ENCODE results near the gene TTC3. TPM values are rescaled to one million over a fixed set of nuclear protein-coding genes. Genes with fewer than 3 reads are reported as not detected.
"Not testable (repeated sequence)": the region's sequence is repeated elsewhere in the genome, so short reads cannot be mapped to it uniquely, and the experiment has no call there.

TTC3 gene
- total RNA-seq (2014; rRNA removed; shearing (Covaris generic)) = 67.4 and 71.9 TPM in 2 replicates

GRCh38 chr21:37072988-37073416, at the start of gene TTC3, which contains the start of gene PIGP:
TSS of gene TTC3 (plus strand) at chr21:37073254. CDS start at chr21:37087258, 14,004 bp downstream.
TSS of gene PIGP (minus strand) at chr21:37073071. CDS start at chr21:37072515, 556 bp downstream.
- peak; percentile 93 for DNase-seq (ENCODE audit: low spot score)

GRCh38 chr21:37026499-37026898, 46.6 kb upstream of the TTC3 start:
- no peak for DNase-seq (ENCODE audit: low spot score)

- no peak for DNase-seq (ENCODE audit: low spot score)
Measured at GRCh38 chr21:37028570-37028969, 44.5 kb upstream of the TTC3 start.

GRCh38 chr21:37030864-37031263, 42.2 kb upstream of the TTC3 start:
- no peak for DNase-seq (ENCODE audit: low spot score)

GRCh38 chr21:37032293-37032692, 40.8 kb upstream of the TTC3 start:
- DNase-seq (ENCODE audit: low spot score) = no peak

GRCh38 chr21:37032877-37033471, 40.1 kb upstream of the TTC3 start:
- no peak for DNase-seq (ENCODE audit: low spot score)

GRCh38 chr21:37034394-37034793, 38.7 kb upstream of the TTC3 start:
- DNase-seq (ENCODE audit: low spot score) = not testable (repeated sequence)

GRCh38 chr21:37036177-37036576, 36.9 kb upstream of the TTC3 start:
- no peak for DNase-seq (ENCODE audit: low spot score)

- no peak for DNase-seq (ENCODE audit: low spot score)
Measured at GRCh38 chr21:37039411-37040075, 33.5 kb upstream of the TTC3 start.

- no peak for DNase-seq (ENCODE audit: low spot score)
Measured at GRCh38 chr21:37040212-37040611, 32.8 kb upstream of the TTC3 start.

GRCh38 chr21:37041706-37042271, 31.3 kb upstream of the TTC3 start:
- no peak for DNase-seq (ENCODE audit: low spot score)

- DNase-seq (ENCODE audit: low spot score) = no peak
Measured at GRCh38 chr21:37043818-37044217, 29.2 kb upstream of the TTC3 start.

- DNase-seq (ENCODE audit: low spot score) = no peak
Measured at GRCh38 chr21:37044643-37045042, 28.4 kb upstream of the TTC3 start.

- no peak for DNase-seq (ENCODE audit: low spot score)
Measured at GRCh38 chr21:37045149-37045548, 27.9 kb upstream of the TTC3 start.

GRCh38 chr21:37045556-37045955, 27.5 kb upstream of the TTC3 start:
- DNase-seq (ENCODE audit: low spot score) = no peak

- no peak for DNase-seq (ENCODE audit: low spot score)
Measured at GRCh38 chr21:37047079-37047478, 26.0 kb upstream of the TTC3 start.

GRCh38 chr21:37049741-37050140, 23.3 kb upstream of the TTC3 start:
- DNase-seq (ENCODE audit: low spot score) = not testable (repeated sequence)

- no peak for DNase-seq (ENCODE audit: low spot score)
Measured at GRCh38 chr21:37055271-37055855, 17.7 kb upstream of the TTC3 start.

- DNase-seq (ENCODE audit: low spot score) = no peak
Measured at GRCh38 chr21:37057614-37058013, 15.4 kb upstream of the TTC3 start.

GRCh38 chr21:37058261-37058660, 14.8 kb upstream of the TTC3 start:
- DNase-seq (ENCODE audit: low spot score) = no peak

GRCh38 chr21:37059181-37059580, 13.9 kb upstream of the TTC3 start:
- DNase-seq (ENCODE audit: low spot score) = no peak

GRCh38 chr21:37060296-37060695, 12.8 kb upstream of the TTC3 start:
- peak; percentile 98 for DNase-seq (ENCODE audit: low spot score)

Measured in H4 (cell line).